GM20431 (cell line): Measurements from ENCODE around the gene OXER1.

ENCODE experiments used
- in situ Hi-C: fragments of 300-500 bp; cut with MseI, MboI; formaldehyde crosslinking; loops from one replicate; pipeline ENCODE4 v1.15.0; 2020; ENCODE audit warnings: low sequenced_read_pairs; ENCODE audit not compliant: unreplicated experiment

The OXER1 gene

GRCh38 chr2:42714686-42715085 is 49.2 kb downstream of the OXER1 start:
- in situ Hi-C loops: no loop called here

DNA sequence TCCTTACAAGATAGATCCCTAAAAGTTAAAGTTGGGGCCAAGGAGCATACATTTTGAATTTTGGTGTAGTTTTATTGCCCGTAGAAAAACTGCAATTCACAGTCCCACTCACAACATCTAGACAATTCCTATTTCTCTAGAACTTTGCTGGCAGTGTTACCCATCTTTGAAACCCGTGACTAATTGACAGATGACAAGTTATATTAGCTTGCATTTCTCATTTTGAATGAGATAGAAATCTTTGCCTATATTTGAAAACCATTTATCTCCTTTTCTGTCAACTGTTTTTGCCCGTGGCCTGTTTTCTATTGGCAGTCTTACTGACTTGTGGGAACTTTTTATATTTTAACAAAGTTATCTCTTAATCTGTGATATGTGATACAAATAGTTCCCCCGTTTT is 50.0 kb downstream of the OXER1 start:
- in situ Hi-C loops: no loop called here

DNA sequence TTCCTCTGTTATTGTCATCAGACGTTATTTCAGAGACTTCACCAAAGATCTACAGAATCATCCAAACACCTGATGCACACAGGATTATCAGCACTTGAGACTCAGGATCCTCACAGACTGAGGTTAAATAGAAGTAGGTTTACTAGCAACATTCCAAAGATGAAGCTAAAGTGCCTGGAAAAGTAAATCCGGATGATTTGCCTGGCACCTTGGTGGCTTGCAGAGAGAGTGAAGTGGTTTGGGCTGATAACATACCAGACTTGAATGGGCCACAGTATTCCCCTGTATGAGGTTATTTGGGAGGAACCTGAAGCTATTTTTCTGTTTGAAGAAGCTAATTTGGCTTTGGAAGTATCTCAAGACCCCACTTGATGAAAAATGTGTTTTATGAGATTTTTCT is 51.0 kb downstream of the OXER1 start:
- in situ Hi-C loops: no loop called here
